ENCODE measurements around the gene CYP17A1. TPM values are rescaled to one million over a fixed set of nuclear protein-coding genes. Genes with fewer than 3 reads are reported as not detected.

Gene CYP17A1
- total RNA-seq, 1 donor from 2014 or later = not detected

GRCh38 chr10:102813017-102813541 lies 24.1 kb downstream of the CYP17A1 start:
- H3K9ac ChIP-seq (ENCODE audit: low read depth in 1 of 3, low read length in 3 of 3) = no peak overlapping the region
- no peaks in the 10 kb centered on the region for H3K9me3 ChIP-seq (ENCODE audit: control insufficient read depth in 3 of 3, low read length in 3 of 3)
- H3K4me1 ChIP-seq (ENCODE audit: control insufficient read depth in 3 of 3, insufficient read depth in 3 of 3, low read length in 3 of 3) = peaks cover 40 to 50% (median 47%) of the 10 kb centered on the region in 3 donors
- no peak overlapping the region for H3K4me3 ChIP-seq (ENCODE audit: low read length in 3 of 3)
- no peaks in the 10 kb centered on the region for H3K27me3 ChIP-seq (ENCODE audit: control insufficient read depth in 3 of 3, insufficient read depth in 3 of 3, low read length in 3 of 3)
- H3K36me3 ChIP-seq (ENCODE audit: control insufficient read depth in 3 of 3, insufficient read depth in 3 of 3, low read length in 3 of 3) = peaks cover 44 to 49% (median 45%) of the 10 kb centered on the region in 3 donors
- H3K27ac ChIP-seq (ENCODE audit: low read depth, low read length) = peak overlapping the region; percentile 90

- H3K27ac ChIP-seq (ENCODE audit: low read depth, low read length) = peak overlapping the region; percentile 38
Measured at GRCh38 chr10:102812231-102812876, 24.9 kb downstream of the CYP17A1 start.

GRCh38 chr10:102811346-102811745 lies 25.9 kb downstream of the CYP17A1 start:
- no peaks in the 10 kb centered on the region for H3K9me3 ChIP-seq (ENCODE audit: control insufficient read depth in 3 of 3, low read length in 3 of 3)
- H3K9ac ChIP-seq (ENCODE audit: low read depth in 1 of 3, low read length in 3 of 3) = no peak overlapping the region
- no peak overlapping the region for H3K27ac ChIP-seq (ENCODE audit: low read depth, low read length)
- H3K27me3 ChIP-seq (ENCODE audit: control insufficient read depth in 3 of 3, insufficient read depth in 3 of 3, low read length in 3 of 3) = no peaks in the 10 kb centered on the region
- peaks cover 44 to 49% (median 45%) of the 10 kb centered on the region in 3 donors for H3K36me3 ChIP-seq (ENCODE audit: control insufficient read depth in 3 of 3, insufficient read depth in 3 of 3, low read length in 3 of 3)
- H3K4me3 ChIP-seq (ENCODE audit: low read length in 3 of 3) = no peak overlapping the region
- peaks cover 40 to 44% (median 43%) of the 10 kb centered on the region in 3 donors for H3K4me1 ChIP-seq (ENCODE audit: control insufficient read depth in 3 of 3, insufficient read depth in 3 of 3, low read length in 3 of 3)

More at GRCh38 chr10:102812231-102812876, 24.9 kb downstream of the CYP17A1 start:
- Histone ChIP-seq H3K36me3 (ENCODE audit: control insufficient read depth in 3 of 3, insufficient read depth in 3 of 3, low read length in 3 of 3) (peaks cover 44 to 49% (median 45%) of the 10 kb centered on the region in 3 donors), H3K27me3 (ENCODE audit: control insufficient read depth in 3 of 3, insufficient read depth in 3 of 3, low read length in 3 of 3) (no peaks in the 10 kb centered on the region), H3K9ac (ENCODE audit: low read depth in 1 of 3, low read length in 3 of 3) (no peak overlapping the region), H3K9me3 (ENCODE audit: control insufficient read depth in 3 of 3, low read length in 3 of 3) (no peaks in the 10 kb centered on the region), H3K4me3 (ENCODE audit: low read length in 3 of 3) (no peak overlapping the region), H3K4me1 (ENCODE audit: control insufficient read depth in 3 of 3, insufficient read depth in 3 of 3, low read length in 3 of 3) (peaks cover 40 to 50% (median 47%) of the 10 kb centered on the region in 3 donors)

- no peak overlapping the region for H3K4me3 ChIP-seq (ENCODE audit: low read length in 3 of 3)
- H3K36me3 ChIP-seq (ENCODE audit: control insufficient read depth in 3 of 3, insufficient read depth in 3 of 3, low read length in 3 of 3) = peaks cover 33 to 39% (median 39%) of the 10 kb centered on the region in 3 donors
- H3K4me1 ChIP-seq (ENCODE audit: control insufficient read depth in 3 of 3, insufficient read depth in 3 of 3, low read length in 3 of 3) = peaks cover 15 to 21% (median 18%) of the 10 kb centered on the region in 3 donors
- H3K9me3 ChIP-seq (ENCODE audit: control insufficient read depth in 3 of 3, low read length in 3 of 3) = no peaks in the 10 kb centered on the region
- H3K27me3 ChIP-seq (ENCODE audit: control insufficient read depth in 3 of 3, insufficient read depth in 3 of 3, low read length in 3 of 3) = no peaks in the 10 kb centered on the region
- H3K27ac ChIP-seq (ENCODE audit: low read depth, low read length) = no peak overlapping the region
- H3K9ac ChIP-seq (ENCODE audit: low read depth in 1 of 3, low read length in 3 of 3) = no peak overlapping the region
Measured at GRCh38 chr10:102808380-102808779, 28.8 kb downstream of the CYP17A1 start.

- Histone ChIP-seq H3K27ac (ENCODE audit: low read depth, low read length) (peak overlapping the region; percentile 15), H3K9me3 (ENCODE audit: control insufficient read depth in 3 of 3, low read length in 3 of 3) (no peaks in the 10 kb centered on the region), H3K9ac (ENCODE audit: low read depth in 1 of 3, low read length in 3 of 3) (no peak overlapping the region), H3K4me1 (ENCODE audit: control insufficient read depth in 3 of 3, insufficient read depth in 3 of 3, low read length in 3 of 3) (peaks cover 35 to 39% (median 38%) of the 10 kb centered on the region in 3 donors), H3K36me3 (ENCODE audit: control insufficient read depth in 3 of 3, insufficient read depth in 3 of 3, low read length in 3 of 3) (peaks cover 5 to 11% (median 7%) of the 10 kb centered on the region in 3 donors), H3K4me3 (ENCODE audit: low read length in 3 of 3) (no peak overlapping the region), H3K27me3 (ENCODE audit: control insufficient read depth in 3 of 3, insufficient read depth in 3 of 3, low read length in 3 of 3) (no peaks in the 10 kb centered on the region)
Measured at GRCh38 chr10:102804382-102805055, 32.7 kb downstream of the CYP17A1 start.

GRCh38 chr10:102802920-102803534 lies 34.2 kb downstream of the CYP17A1 start:
- H3K27me3 ChIP-seq (ENCODE audit: control insufficient read depth in 3 of 3, insufficient read depth in 3 of 3, low read length in 3 of 3) = no peaks in the 10 kb centered on the region
- peaks cover 45 to 53% (median 47%) of the 10 kb centered on the region in 3 donors for H3K4me1 ChIP-seq (ENCODE audit: control insufficient read depth in 3 of 3, insufficient read depth in 3 of 3, low read length in 3 of 3)
- no peaks in the 10 kb centered on the region for H3K9me3 ChIP-seq (ENCODE audit: control insufficient read depth in 3 of 3, low read length in 3 of 3)
- no peak overlapping the region for H3K9ac ChIP-seq (ENCODE audit: low read depth in 1 of 3, low read length in 3 of 3)
- peak overlapping the region in 1 of 3 donors; percentile 4 for H3K4me3 ChIP-seq (ENCODE audit: low read length in 3 of 3)
- peak overlapping the region; percentile 81 for H3K27ac ChIP-seq (ENCODE audit: low read depth, low read length)
- H3K36me3 ChIP-seq (ENCODE audit: control insufficient read depth in 3 of 3, insufficient read depth in 3 of 3, low read length in 3 of 3) = peaks cover 15 to 19% (median 19%) of the 10 kb centered on the region in 3 donors

- peaks cover 49 to 63% (median 56%) of the 10 kb centered on the region in 3 donors for H3K4me1 ChIP-seq (ENCODE audit: control insufficient read depth in 3 of 3, insufficient read depth in 3 of 3, low read length in 3 of 3)
- peak overlapping the region; percentile 81 for H3K27ac ChIP-seq (ENCODE audit: low read depth, low read length)
- no peak overlapping the region for H3K4me3 ChIP-seq (ENCODE audit: low read length in 3 of 3)
- no peaks in the 10 kb centered on the region for H3K27me3 ChIP-seq (ENCODE audit: control insufficient read depth in 3 of 3, insufficient read depth in 3 of 3, low read length in 3 of 3)
- H3K36me3 ChIP-seq (ENCODE audit: control insufficient read depth in 3 of 3, insufficient read depth in 3 of 3, low read length in 3 of 3) = peaks cover 17 to 21% (median 21%) of the 10 kb centered on the region in 3 donors
- peak overlapping the region in 1 of 3 donors; percentile 46 for H3K9ac ChIP-seq (ENCODE audit: low read depth in 1 of 3, low read length in 3 of 3)
- no peaks in the 10 kb centered on the region for H3K9me3 ChIP-seq (ENCODE audit: control insufficient read depth in 3 of 3, low read length in 3 of 3)
Measured at GRCh38 chr10:102801978-102802377, 35.2 kb downstream of the CYP17A1 start.

GRCh38 chr10:102801496-102801895 lies 35.7 kb downstream of the CYP17A1 start:
- no peaks in the 10 kb centered on the region for H3K9me3 ChIP-seq (ENCODE audit: control insufficient read depth in 3 of 3, low read length in 3 of 3)
- peak overlapping the region in 1 of 3 donors; percentile 49 for H3K9ac ChIP-seq (ENCODE audit: low read depth in 1 of 3, low read length in 3 of 3)
- H3K36me3 ChIP-seq (ENCODE audit: control insufficient read depth in 3 of 3, insufficient read depth in 3 of 3, low read length in 3 of 3) = peaks cover 17 to 21% (median 21%) of the 10 kb centered on the region in 3 donors
- peaks cover 53 to 68% (median 61%) of the 10 kb centered on the region in 3 donors for H3K4me1 ChIP-seq (ENCODE audit: control insufficient read depth in 3 of 3, insufficient read depth in 3 of 3, low read length in 3 of 3)
- H3K27ac ChIP-seq (ENCODE audit: low read depth, low read length) = peak overlapping the region; percentile 86
- no peak overlapping the region for H3K4me3 ChIP-seq (ENCODE audit: low read length in 3 of 3)
- no peaks in the 10 kb centered on the region for H3K27me3 ChIP-seq (ENCODE audit: control insufficient read depth in 3 of 3, insufficient read depth in 3 of 3, low read length in 3 of 3)

- Histone ChIP-seq H3K9ac (ENCODE audit: low read depth in 1 of 3, low read length in 3 of 3) (peak overlapping the region; percentile 9 to 62 (median 58)), H3K27ac (ENCODE audit: low read depth, low read length) (peak overlapping the region; percentile 86), H3K4me1 (ENCODE audit: control insufficient read depth in 3 of 3, insufficient read depth in 3 of 3, low read length in 3 of 3) (peaks cover 61 to 75% (median 66%) of the 10 kb centered on the region in 3 donors)
Measured at GRCh38 chr10:102800611-102801335, 36.4 kb downstream of the CYP17A1 start.

More at GRCh38 chr10:102800611-102801335, 36.4 kb downstream of the CYP17A1 start:
- Histone ChIP-seq H3K27me3 (ENCODE audit: control insufficient read depth in 3 of 3, insufficient read depth in 3 of 3, low read length in 3 of 3) (no peaks in the 10 kb centered on the region), H3K9me3 (ENCODE audit: control insufficient read depth in 3 of 3, low read length in 3 of 3) (no peaks in the 10 kb centered on the region), H3K36me3 (ENCODE audit: control insufficient read depth in 3 of 3, insufficient read depth in 3 of 3, low read length in 3 of 3) (peaks cover 17 to 21% (median 19%) of the 10 kb centered on the region in 3 donors), H3K4me3 (ENCODE audit: low read length in 3 of 3) (peak overlapping the region in 2 of 3 donors; percentile 29 to 37)

Measured in skeletal muscle tissue (tissue), 4 donors.